Endodermal cell (in vitro differentiated cells): ENCODE results near the gene DNAH8. TPM values are rescaled to one million over a fixed set of nuclear protein-coding genes. Genes with fewer than 3 reads are reported as not detected.

Experiments used
- DNase-seq: peaks from one replicate; pipeline ENCODE4 v3.0.0-alpha.2; 2017
- H3K27ac ChIP-seq: 2 replicates; pipeline ENCODE4 v1.5.1; 2013; ENCODE audit warnings: mild to moderate bottlenecking, low read depth, low read length, moderate library complexity
- H3K27me3 ChIP-seq: 2 replicates; pipeline ENCODE4 v1.6.1; 2013; ENCODE audit warnings: mild to moderate bottlenecking, low read length, moderate library complexity; ENCODE audit not compliant: insufficient read depth, control insufficient read depth, poor library complexity, severe bottlenecking
- H3K36me3 ChIP-seq: 2 replicates; pipeline ENCODE4 v1.7.0; 2013; ENCODE audit warnings: mild to moderate bottlenecking, low read length, moderate library complexity; ENCODE audit not compliant: control insufficient read depth, insufficient read depth
- H3K4me1 ChIP-seq: one replicate; pipeline ENCODE4 v1.7.0; 2013; ENCODE audit warnings: low read length; ENCODE audit not compliant: control insufficient read depth, insufficient read depth
- H3K4me3 ChIP-seq: 2 replicates; pipeline ENCODE4 v1.5.1; 2013; ENCODE audit warnings: mild to moderate bottlenecking, low read length, moderate library complexity
- H3K9ac ChIP-seq: 2 replicates; pipeline ENCODE4 v1.6.1; 2013; ENCODE audit warnings: mild to moderate bottlenecking, low read length, moderate library complexity; ENCODE audit not compliant: poor library complexity, severe bottlenecking; ENCODE audit errors: extremely low read depth
- H3K9me3 ChIP-seq: 2 replicates; pipeline ENCODE4 v1.6.1; 2013; ENCODE audit warnings: mild to moderate bottlenecking, low read length, moderate library complexity; ENCODE audit not compliant: control insufficient read depth
- H3K27ac Mint-ChIP-seq: 2 replicates; pipeline ENCODE4 v1.8.0; 2020; ENCODE audit warnings: mixed read lengths
- H3K27me3 Mint-ChIP-seq: 2 replicates; pipeline ENCODE4 v1.8.0; 2021; ENCODE audit warnings: mild to moderate bottlenecking, mixed read lengths; ENCODE audit not compliant: insufficient read depth
- H3K36me3 Mint-ChIP-seq: 2 replicates; pipeline ENCODE4 v1.8.0; 2020; ENCODE audit warnings: low read depth, mixed read lengths
- H3K4me1 Mint-ChIP-seq: 2 replicates; pipeline ENCODE4 v1.8.0; 2020; ENCODE audit warnings: mixed read lengths
- H3K4me3 Mint-ChIP-seq: 2 replicates; pipeline ENCODE4 v1.8.0; 2020; ENCODE audit warnings: mild to moderate bottlenecking, moderate library complexity, mixed read lengths
- H3K9me3 Mint-ChIP-seq: 2 replicates; pipeline ENCODE4 v1.8.0; 2020; ENCODE audit warnings: mild to moderate bottlenecking, mixed read lengths
- WGBS, 2 experiments: methylation state at CpG; one replicate each; pipeline versions ENCODE4 v1.1.5 to v1.1.7; 2013; ENCODE audit warnings: missing lambda C conversion rate in 2 of 2, mixed read lengths in 1 of 2; ENCODE audit not compliant: insufficient coverage in 1 of 2, insufficient read length in 1 of 2; 5-methylcytosine and 5-hydroxymethylcytosine counted together
- total RNA-seq, 2 donors: library from RNA; stranded (reverse); fragmentation: NEBNext Ultra II Directional in 1 of 2; extraction: Animal tissue kit (Norgen Biotek cat#: 25700) in 1 of 2; gene quantifications; 2 replicates in 1 of 2; 3 replicates in 1 of 2; pipeline ENCODE4 v1.2.1, GENCODE V29; 2021
- TF ChIP-seq, protein P1 (sequence below): fragments of 200-600 bp; sonication (generic); conservative IDR thresholded peaks from 2 replicates; pipeline ENCODE4 v1.5.0; 2021; ENCODE audit warnings: antibody characterized with exemption, mild to moderate bottlenecking

Gene DNAH8
- total RNA-seq, 2 donors from 2014 or later = not detected

DNA sequence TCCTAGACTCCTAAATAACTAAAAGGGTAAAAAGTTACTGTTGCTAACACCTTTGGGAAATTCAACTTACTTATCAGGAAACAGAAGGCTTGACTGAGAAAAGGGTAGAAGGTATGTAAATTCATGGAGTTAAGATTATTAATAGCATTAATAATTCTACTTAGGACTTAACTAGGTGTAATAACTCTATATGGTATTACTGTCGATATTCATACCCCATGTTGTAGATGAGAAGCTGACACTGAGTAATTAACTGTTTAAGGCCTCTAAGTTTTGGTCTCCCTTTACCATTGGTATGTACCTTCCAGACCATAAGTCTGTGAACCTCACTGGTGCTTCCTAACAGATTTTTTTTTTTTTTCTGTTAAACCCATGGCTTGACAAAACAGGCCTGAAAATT, 27.6 kb upstream of the DNAH8 start:
- WGBS, 2 experiments = 94 to 100% methylated on average over 1 of the region's 1 CpG
- Histone ChIP-seq H3K27ac (no peak overlapping the region), H3K4me1 (peaks cover 3% of the 10 kb centered on the region), H3K9ac (no peak overlapping the region), H3K27me3 (no peaks in the 10 kb centered on the region), H3K9me3 (peaks cover 4% of the 10 kb centered on the region), H3K4me3 (no peak overlapping the region), H3K36me3 (peaks cover 39% of the 10 kb centered on the region)
- H3K36me3 Mint-ChIP-seq = peaks cover 41% of the 10 kb centered on the region
- H3K27me3 Mint-ChIP-seq = no peaks in the 10 kb centered on the region
- DNase-seq = no peak
- TF ChIP-seq, protein P1, sequence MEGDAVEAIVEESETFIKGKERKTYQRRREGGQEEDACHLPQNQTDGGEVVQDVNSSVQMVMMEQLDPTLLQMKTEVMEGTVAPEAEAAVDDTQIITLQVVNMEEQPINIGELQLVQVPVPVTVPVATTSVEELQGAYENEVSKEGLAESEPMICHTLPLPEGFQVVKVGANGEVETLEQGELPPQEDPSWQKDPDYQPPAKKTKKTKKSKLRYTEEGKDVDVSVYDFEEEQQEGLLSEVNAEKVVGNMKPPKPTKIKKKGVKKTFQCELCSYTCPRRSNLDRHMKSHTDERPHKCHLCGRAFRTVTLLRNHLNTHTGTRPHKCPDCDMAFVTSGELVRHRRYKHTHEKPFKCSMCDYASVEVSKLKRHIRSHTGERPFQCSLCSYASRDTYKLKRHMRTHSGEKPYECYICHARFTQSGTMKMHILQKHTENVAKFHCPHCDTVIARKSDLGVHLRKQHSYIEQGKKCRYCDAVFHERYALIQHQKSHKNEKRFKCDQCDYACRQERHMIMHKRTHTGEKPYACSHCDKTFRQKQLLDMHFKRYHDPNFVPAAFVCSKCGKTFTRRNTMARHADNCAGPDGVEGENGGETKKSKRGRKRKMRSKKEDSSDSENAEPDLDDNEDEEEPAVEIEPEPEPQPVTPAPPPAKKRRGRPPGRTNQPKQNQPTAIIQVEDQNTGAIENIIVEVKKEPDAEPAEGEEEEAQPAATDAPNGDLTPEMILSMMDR = no peak
- H3K27ac Mint-ChIP-seq = no peak overlapping the region
- H3K4me1 Mint-ChIP-seq = peaks cover 13% of the 10 kb centered on the region
- no peaks in the 10 kb centered on the region for H3K9me3 Mint-ChIP-seq
- no peak overlapping the region for H3K4me3 Mint-ChIP-seq

DNA sequence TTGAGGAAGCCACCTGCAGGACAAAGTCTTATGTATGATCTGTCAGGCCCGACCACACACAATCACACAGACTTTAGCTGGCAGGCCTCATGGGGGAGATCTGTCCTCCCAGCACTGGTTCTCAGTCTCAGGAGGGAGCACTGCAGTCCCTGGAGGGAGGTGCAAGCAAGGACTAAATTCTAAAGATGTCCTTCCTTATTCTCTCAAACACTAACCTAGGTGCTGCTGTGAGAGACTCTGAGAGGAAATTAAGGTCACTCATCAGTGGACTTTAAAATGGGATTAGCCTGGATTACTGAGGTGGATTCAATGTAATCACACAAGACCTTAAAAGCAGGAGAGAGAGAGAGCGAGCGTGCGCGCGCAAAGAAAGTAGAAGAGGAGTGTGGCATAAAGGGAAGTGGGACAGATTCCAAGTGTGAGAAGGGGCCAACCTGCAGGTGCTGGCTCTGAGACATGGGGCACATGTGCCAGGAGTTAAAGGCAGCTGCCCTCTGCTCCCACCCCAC, 26.5 kb upstream of the DNAH8 start:
- H3K9me3 Mint-ChIP-seq = no peaks in the 10 kb centered on the region
- Histone ChIP-seq H3K4me3 (no peak overlapping the region), H3K9me3 (peaks cover 4% of the 10 kb centered on the region), H3K9ac (no peak overlapping the region), H3K27me3 (no peaks in the 10 kb centered on the region), H3K27ac (no peak overlapping the region), H3K4me1 (peaks cover 3% of the 10 kb centered on the region), H3K36me3 (peaks cover 30% of the 10 kb centered on the region)
- WGBS, 2 experiments = 95% methylated on average over 6 of the region's 6 CpGs; no CpG with 5 or more reads in 1 of the 2 experiments
- no peak overlapping the region for H3K27ac Mint-ChIP-seq
- H3K4me3 Mint-ChIP-seq = no peak overlapping the region
- DNase-seq = peak; percentile 61
- H3K36me3 Mint-ChIP-seq = peaks cover 35% of the 10 kb centered on the region
- H3K27me3 Mint-ChIP-seq = no peaks in the 10 kb centered on the region
- peaks cover 13% of the 10 kb centered on the region for H3K4me1 Mint-ChIP-seq
- TF ChIP-seq, protein P1 = peak; percentile 31

DNA sequence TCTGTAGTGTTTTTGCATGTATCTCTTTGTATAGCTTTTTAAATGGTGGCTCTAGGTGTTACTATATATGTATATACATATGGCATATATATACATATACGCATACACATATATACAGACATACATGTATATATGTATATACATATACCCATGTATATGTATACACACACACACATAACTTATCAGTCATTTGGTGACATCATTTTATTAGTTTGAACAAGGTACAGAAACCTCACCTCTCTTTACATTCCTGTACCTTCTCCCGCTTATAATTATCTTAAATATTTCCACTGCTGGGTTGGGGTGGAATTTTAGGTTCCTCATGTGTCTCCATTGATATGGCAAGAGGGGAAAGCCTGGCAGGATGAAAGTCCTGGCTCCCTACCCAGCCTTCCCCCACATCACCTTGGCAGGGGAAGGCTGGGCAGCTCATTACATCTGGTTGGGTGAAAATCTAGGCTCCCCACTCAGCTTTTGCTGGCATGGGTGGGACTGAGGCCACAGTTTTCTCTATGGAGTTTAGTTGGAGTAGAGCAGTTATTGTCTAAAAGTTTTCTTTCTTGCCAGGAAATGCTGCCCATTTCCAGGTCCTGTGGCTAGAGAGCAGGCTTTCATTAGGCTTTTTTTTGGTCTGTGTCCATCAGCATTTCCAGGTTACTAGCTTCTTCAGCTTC, 19.7 kb upstream of the DNAH8 start:
- no peak overlapping the region for H3K27ac ChIP-seq
- no peaks in the 10 kb centered on the region for H3K4me1 Mint-ChIP-seq
- H3K27me3 Mint-ChIP-seq = no peaks in the 10 kb centered on the region
- peaks cover 60% of the 10 kb centered on the region for H3K36me3 Mint-ChIP-seq
- no peaks in the 10 kb centered on the region for H3K4me1 ChIP-seq
- peaks cover 32% of the 10 kb centered on the region for H3K36me3 ChIP-seq
- H3K27me3 ChIP-seq = no peaks in the 10 kb centered on the region
- no peak overlapping the region for H3K9ac ChIP-seq
- peaks cover 39% of the 10 kb centered on the region for H3K9me3 ChIP-seq
- WGBS, 2 experiments = no CpG with 5 or more reads among the region's 2 CpGs
- TF ChIP-seq, protein P1 = no peak
- no peak for DNase-seq
- no peak overlapping the region for H3K4me3 ChIP-seq
- H3K9me3 Mint-ChIP-seq = peaks cover 22% of the 10 kb centered on the region
- H3K4me3 Mint-ChIP-seq = no peak overlapping the region
- no peak overlapping the region for H3K27ac Mint-ChIP-seq
